HG02678 (cell line): Measurements from ENCODE around the gene TMEM200B.
"Not testable (repeated sequence)": the region's sequence is repeated elsewhere in the genome, so short reads cannot be mapped to it uniquely, and the experiment has no call there.

Experiments used
- ATAC-seq: cut with Tn5 transposase; IDR thresholded peaks from one replicate; pipeline ENCODE4 v1.9.1; 2021; ENCODE audit warnings: mild to moderate bottlenecking, moderate library complexity; ENCODE audit not compliant: unreplicated experiment

TMEM200B gene

GRCh38 chr1:29136391-29136915, 12.8 kb upstream of the TMEM200B start:
- ATAC-seq, result no peak

DNA sequence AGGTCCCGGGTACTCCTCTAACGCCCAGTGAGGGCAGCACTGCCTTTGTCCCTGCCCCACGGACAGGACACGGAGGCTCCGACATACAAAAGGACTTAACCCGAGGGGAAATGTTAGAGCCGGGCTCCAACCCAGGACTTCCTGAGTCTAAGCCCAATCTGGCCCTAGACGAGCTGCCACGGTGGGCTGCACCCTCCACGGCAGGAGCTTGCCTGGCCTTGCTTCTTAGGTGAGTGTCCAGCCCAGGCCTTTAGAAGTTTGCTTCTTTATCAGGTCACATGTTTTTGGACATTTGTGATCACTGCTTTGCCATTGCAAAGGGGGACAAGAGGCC, 11.0 kb upstream of the TMEM200B start:
- no peak for ATAC-seq

GRCh38 chr1:29133861-29134694, 10.4 kb upstream of the TMEM200B start:
- ATAC-seq, result no peak

GRCh38 chr1:29131056-29131455, 7.4 kb upstream of the TMEM200B start:
- ATAC-seq, result not testable (repeated sequence)

- no peak for ATAC-seq
These were observed 6.2 kb upstream of the TMEM200B start for GRCh38 chr1:29129916-29130315.

DNA sequence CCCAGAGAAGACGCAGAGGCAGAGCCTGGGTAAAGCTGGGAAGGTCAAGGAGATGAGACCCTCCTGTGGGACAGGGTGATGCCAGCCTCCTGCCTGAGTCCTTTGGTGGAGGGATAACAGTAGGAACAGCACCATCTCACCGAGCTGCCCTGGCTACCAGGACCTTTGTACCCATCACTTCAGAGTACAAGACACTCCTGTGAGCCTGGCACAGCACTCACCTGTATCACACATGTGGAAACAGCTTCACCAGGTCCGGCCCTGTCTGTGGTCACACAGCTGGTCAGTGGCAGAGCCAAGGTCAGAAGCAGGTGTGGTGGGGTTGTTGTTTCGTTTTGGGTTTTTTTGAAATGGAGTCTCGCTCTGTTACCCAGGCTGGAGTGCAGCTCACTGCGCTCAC, 5.0 kb upstream of the TMEM200B start:
- ATAC-seq, result no peak

GRCh38 chr1:29126198-29126597, 2.5 kb upstream of the TMEM200B start:
- ATAC-seq, result no peak

DNA sequence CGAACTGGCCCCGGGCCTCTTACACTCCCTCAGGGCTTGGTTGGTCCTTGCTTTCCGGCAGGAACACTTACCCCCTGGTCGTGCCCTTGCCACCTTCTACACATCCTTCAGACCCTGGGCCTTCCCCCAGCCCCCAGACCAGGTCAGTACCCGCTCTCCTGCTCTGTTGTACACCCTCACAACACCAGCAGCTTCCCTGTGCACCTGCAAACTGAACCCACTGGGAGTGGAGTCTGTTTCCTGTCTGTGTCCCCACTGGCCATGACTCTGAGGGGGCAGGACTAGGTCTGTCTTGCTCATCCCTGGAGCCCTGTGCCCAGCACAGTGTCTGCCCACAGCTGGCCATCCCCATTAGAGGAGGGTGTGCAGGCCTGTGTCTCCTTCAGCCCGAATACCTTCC, 2.1 kb upstream of the TMEM200B start:
- ATAC-seq, result no peak

DNA sequence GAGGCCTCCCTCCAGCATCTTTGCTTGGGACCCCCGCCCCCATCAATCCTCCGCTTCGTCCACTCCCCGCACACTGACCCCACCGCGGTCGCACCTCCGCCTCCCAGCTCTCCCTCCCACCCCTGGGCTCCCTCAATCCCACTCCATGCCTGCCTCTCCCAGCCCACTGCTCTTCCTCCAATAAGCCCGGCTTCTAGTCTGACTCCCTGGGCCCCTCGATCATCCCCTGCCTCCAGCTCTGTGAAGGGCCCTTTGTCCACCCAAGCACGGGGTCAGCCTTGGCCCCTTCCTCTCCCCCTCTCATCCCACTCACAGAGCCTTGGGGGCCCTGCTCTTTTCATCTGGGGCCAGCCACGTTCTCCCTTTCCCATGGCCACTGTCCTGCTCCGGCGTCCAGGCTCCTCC, 1.5 kb upstream of the TMEM200B start:
- no peak for ATAC-seq

DNA sequence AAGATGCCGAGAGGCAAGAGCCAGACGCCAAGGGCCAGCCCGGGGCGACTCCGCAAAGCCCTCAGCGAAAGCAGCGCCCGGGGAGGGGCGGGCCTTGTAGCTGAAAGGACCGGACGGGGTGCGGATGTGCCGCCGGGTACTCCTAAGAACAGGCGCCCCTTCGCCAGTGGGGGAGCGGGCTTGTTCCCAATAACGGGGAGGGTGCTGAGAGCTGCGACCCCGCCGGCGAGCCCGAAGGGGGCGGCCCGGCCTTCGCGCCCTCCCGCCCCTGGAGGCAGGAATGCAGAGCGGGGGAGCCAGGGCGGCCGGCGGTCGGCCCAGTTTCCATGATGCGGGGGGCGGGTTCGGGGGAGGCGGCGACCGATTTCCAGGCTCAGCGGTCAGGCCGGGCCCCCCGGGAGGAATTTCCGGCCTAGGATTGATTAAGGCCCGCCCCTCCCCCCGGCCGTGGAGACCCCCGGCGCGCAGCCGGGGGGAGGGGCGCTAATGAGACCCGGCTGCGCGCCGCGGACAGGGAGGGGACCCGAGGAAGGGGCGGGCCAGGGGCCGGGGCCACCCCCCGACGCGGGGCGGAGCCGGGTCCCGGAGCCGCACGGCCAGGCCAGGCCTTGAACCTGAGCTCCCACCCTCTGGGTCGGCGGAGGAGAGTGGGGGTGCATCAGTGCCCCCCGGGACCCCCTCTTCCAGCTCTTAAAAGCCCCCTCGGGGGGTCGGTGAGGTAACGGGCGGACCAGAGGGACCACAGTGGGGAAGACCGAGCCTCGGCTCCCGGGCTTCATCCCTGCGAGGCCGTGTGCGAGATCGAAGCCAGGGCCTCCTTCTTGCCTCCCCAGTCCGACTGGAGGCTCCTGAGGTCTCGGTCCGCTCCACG, 898 bp upstream of the TMEM200B start:
- ATAC-seq, result no peak

- no peak for ATAC-seq
These were observed 433 bp downstream of the TMEM200B start for GRCh38 chr1:29123053-29123886.

DNA sequence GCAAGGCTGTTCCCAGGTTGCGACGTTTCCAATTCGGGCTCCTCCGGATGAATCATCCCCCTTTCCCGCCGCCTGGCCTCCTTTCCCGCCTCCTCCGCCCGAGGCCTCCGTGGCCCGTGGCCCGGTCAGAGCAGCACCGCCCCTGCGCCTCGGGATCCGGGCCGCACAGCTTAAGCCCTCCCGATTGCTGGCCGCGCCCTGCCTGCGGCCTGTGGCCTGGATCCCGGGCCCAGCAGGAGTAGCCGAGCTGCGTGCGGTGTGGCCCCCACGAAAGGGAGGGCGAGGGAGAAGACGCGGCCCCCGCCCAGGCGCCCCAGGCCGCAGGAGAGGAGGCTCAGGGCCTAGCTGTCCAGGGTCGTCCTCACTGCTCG, 1.0 kb downstream of the TMEM200B start:
- ATAC-seq, result no peak

DNA sequence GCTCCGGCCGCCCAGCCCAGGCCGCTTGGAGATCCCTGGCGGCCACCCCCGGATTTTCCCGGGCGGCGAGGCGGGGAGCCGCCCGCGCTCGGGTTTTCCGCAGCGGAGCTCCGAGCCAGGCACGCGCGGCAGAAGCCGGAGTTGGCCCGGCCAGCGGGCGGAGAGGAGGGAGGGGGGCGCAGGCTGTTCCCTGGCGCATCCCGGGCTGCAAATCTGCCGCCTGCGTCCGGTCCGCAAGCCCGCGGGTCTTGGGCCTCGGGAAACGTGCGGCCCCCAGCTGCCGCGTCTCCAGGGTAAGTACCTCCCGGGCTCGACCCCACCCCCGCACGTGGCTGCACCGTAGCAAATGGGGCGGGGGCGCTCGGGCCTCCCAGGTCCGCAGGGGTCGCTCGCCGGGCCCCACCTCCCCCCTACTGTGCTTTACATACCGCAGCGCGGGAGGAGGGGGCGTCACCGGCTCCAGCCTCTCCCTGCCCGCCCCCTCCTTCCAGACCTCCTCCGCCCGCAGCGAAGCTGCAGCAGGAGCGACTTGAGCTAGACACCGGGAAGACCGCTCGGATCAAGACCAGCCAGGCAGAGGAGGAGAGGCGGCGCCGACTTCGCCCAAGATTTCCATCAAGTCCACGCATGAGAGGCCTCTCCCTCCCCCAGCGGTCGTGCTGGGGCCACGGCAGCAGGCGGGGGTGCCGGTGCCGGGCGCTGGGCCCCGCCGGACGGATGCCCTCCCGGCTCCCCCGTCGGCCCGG, 1.6 kb downstream of the TMEM200B start:
- no peak for ATAC-seq

DNA sequence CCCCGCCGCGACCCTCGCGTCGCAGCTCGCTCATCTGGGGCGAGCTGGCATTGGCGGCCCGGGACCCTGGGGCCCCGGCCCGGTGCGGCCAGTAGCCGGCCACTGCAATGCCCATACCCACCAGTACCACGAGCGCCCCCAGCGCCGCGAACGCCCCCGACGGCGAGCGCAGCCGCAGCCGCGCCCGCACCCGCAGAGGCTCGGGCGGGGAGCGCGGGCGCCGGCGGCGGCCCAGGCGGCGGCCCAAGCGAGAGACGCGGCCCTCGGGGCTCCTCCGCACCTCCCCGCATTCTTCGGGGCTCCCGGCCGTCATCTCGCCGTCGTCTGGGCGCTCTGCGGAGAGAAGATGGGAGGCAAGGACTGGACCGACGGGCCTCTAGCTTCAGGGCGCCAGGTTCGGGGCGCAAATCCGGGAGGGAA, 2.2 kb downstream of the TMEM200B start:
- ATAC-seq, result no peak

DNA sequence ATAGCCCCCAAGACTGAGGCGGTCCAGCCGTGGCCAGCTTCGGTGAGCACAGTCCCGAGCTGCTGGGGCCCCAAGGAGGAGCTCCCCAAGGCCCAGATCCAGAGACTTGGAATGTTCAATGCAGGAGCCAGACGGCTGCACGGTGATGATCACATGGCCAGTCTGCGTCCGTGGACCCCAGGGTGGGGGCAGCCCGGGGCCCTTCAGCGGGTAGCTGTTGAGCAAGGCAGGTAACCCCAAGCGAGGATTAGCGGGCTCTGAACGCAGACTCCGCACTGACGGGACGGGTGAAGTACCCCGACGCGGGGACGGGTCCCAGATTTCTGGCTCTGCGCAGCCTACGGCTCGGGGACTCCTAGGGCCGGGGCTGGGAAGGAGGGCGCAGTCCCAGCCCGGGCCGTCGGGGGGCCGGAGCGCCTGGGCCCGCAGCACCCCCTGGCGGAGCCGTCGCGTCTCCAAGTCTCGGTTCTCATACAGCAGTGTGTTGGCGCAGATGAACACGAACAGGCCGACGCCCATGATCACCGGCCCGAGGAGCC, 2.7 kb downstream of the TMEM200B start:
- ATAC-seq, result peak; percentile 47

DNA sequence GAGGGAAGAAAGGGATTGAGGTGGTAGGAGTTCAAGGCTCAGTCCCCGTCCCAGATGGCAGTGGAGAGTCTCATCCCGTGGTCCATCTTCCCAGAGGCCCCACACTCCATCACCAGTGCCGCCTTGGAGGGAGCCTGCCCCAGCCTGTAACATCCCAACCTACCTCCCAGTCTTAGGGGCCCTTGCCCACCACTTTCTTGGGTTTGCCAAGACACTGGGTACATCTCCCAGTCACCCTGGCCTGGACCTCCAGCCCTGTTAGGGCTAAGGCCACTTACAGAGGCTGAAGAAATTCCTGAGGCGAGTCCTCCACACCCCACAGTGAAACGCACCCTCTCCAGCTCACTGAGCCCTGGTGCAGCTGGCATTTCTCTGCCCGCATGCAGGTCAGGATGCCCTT, 3.3 kb downstream of the TMEM200B start:
- ATAC-seq, result no peak

- ATAC-seq, result no peak
These were observed 4.4 kb downstream of the TMEM200B start for GRCh38 chr1:29119121-29119929.

GRCh38 chr1:29117381-29117780, 6.3 kb downstream of the TMEM200B start:
- ATAC-seq, result no peak

- no peak for ATAC-seq
These were observed 9.0 kb downstream of the TMEM200B start for GRCh38 chr1:29114654-29115053.
